Measurements from ENCODE around the gene HOXB3.

HOXB3 gene

DNA sequence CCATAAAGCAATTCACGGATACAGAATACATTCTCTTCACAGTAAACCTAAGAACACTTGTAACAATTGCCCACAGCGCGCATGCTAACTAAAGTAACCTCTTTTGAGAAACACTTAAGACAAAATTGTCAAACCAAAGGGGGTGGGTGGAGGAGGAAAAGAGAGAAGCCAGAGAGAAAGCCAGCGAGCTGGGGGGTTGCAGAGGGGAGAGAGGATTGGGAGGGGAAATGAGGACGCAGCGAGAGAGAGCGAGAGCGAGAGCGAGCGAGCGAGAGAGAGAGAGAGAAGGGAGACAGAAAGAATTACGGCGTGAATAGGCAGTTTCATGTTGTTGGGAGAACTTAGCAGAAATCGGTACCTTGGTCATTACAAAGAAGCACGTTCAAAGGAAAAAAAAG, 22.4 kb upstream of the HOXB3 start:
- no peak for DNase-seq (ENCODE audit: low read depth)

GRCh38 chr17:48611681-48612455, 21.8 kb upstream of the HOXB3 start:
- DNase-seq (ENCODE audit: low read depth) = no peak

DNA sequence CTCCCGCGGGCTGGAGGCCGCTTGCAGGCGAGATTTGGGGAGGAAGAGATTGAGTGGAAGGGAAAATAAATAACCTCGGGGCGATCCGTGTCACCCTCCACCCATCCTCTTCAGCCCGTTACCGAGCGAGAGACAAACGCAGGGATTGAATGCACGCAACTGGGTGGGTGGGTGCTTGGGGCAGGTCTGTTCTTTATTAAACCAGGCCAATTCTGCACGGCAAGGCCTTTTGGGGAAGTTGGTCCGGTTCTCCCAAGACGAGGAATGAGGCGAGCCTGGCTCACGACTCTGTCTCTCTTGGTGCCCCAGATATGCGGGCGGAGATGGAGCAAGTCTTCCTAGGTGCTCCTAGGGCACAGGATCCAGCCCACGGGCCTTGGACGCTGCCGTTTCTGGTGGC, 21.2 kb upstream of the HOXB3 start:
- no peak for DNase-seq (ENCODE audit: low read depth)

- peak; percentile 51 for DNase-seq (ENCODE audit: low read depth)
Measured at GRCh38 chr17:48610282-48611211, 20.5 kb upstream of the HOXB3 start, which contains the start of gene HOXB7. Gene HOXB7, minus strand, starts transcription at chr17:48611017. Its CDS starts 99 bp downstream, at chr17:48610918.

DNA sequence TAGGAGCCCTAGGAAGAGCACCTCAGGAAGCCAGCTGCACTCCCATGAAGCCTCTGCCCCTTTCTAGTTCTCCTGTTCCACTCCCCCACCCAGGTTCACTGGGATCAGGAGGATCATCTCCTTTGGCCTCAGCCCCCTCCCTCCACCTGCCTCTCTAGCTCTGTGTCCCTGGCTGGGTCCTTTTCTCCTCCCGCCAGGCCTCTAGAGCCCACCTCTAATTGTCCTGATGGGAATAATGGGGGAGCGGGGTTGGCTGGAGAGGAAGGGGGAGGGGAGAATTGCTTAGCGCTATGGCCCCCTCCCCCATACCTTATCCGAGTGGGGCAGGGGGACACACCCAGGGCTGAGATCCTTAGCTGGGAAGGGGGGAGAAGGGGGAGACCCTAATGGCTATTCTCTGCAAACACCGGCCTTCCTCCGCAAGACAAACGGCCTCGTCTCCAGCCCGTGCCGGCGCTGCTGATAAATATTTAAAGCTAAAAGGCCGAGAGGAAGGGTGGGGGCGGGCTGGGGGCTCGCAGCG, 19.8 kb upstream of the HOXB3 start:
- no peak for DNase-seq (ENCODE audit: low read depth)

DNA sequence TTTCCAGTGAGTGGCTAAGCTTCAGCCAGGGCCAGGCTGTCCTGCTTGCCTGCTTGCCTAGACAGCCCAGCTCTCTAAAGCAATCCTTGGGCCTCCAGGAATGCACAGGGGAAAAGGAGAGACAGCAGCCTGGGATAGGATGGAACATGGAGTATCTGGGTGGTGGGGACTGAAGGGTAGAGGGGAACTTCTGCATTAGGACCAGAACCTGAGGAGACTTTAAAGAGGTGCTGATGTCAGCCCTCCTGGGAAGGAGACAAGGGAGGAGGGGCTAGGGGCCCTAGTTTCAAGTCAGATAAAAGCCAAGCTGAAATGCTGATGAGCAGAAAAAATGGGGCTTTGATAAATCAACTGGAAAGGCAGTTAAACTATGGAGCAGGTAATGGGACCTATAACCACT, 19.0 kb upstream of the HOXB3 start:
- no peak for DNase-seq (ENCODE audit: low read depth)

GRCh38 chr17:48608494-48608834, 18.4 kb upstream of the HOXB3 start:
- no peak for DNase-seq (ENCODE audit: low read depth)

- no peak for DNase-seq (ENCODE audit: low read depth)
Measured at GRCh38 chr17:48606892-48607614, 17.0 kb upstream of the HOXB3 start.

- no peak for DNase-seq (ENCODE audit: low read depth)
Measured at GRCh38 chr17:48605991-48606891, 16.2 kb upstream of the HOXB3 start.

DNA sequence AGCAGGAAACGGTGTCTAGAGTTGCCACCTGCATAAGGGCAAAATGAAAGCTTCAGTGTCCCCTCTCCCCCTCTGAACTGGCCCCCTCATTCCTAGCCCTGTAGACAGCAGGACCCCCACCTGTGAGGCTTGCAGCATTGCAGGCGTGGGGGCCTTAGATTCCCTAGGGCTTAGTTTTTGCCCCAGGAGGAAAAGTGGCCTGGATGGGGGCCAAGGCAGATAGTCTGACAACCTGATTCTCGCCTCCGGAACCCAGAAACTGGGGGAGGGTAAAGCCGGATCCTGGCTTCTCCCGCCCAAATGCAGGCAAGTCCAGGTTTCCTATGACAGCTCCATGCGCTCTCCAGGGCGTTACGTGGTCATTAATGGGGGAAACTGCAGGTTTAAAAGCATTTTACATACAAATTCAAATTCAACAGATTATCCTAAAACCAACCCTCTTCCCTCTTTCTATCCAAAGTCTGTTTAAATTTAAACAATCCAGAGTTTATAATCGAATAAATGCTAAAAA, 15.4 kb upstream of the HOXB3 start:
- DNase-seq (ENCODE audit: low read depth) = no peak

DNA sequence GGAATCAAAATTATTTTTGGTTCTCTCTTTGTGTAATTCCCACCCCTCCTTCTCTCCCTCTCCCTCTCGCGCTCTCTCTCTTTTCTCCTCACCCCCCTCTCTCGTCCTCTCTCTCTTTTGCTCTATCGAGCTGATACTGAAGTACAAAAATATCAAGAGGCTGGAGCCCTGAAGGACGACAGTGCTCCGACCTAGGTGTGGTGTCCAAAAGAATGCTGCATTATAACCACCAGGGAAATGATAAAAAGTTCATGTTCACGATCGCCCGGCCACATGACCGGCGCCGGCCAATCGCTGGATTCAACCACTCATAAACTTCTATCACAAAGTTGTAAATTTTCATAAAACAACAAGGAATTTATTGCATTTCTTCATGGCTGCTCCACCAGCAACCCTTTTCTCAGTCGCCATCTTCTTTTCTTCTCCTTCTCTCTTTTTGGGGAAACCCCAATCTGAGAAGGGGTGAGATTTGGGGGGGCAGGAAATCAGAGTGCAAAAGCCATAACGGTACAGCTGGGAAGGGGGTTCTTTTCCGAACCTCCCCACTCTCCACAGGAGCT, 14.8 kb upstream of the HOXB3 start, which contains the start of gene HOXB6:
Gene HOXB6, minus strand, starts transcription at position 217 of the 560 bp plus-strand sequence. CDS start 6,836 bp downstream, outside the sequence.
- no peak for DNase-seq (ENCODE audit: low read depth)

GRCh38 chr17:48603959-48604769, 14.1 kb upstream of the HOXB3 start:
- no peak for DNase-seq (ENCODE audit: low read depth)

GRCh38 chr17:48601539-48602425, 11.7 kb upstream of the HOXB3 start:
- DNase-seq (ENCODE audit: low read depth) = no peak

DNA sequence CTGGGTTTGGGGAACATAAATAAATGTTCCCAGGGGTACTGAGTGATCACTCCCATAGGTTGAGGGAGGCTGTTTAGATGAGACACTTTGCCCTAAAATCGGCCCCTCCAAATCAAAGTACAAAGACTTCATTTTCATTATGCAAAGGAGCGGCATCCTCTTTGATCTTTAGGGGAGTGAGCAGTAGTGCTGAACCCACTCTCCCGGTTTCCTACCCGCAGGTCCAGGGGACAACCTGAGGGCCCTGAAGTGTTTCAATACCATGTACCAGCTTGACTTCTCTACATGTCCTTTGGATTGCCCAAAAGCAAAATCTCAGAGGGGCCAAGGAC, 11.1 kb upstream of the HOXB3 start:
- DNase-seq (ENCODE audit: low read depth) = no peak

GRCh38 chr17:48600244-48601098, 10.4 kb upstream of the HOXB3 start:
- DNase-seq (ENCODE audit: low read depth) = no peak

DNA sequence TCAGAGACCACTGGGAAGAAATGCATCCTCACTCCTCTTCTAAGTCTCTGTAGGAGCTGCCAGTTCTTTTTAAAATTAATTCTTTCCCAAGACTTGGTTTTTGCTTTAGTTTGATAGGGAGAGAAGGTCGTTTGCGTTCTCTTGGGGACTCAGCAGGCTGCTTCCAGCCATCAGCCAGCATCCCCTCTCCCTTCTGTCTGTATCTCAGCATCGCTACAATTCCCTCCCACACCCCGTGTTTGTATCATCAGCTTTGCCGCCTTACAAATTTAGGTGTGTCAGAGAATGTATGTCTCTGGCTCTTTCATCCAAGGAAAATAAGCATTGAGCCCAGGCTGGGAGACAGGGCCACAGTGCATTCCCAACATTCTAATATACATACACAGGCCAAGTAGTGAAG, 9.3 kb upstream of the HOXB3 start:
- no peak for DNase-seq (ENCODE audit: low read depth)

- DNase-seq (ENCODE audit: low read depth) = no peak
Measured at GRCh38 chr17:48598736-48599135, 8.7 kb upstream of the HOXB3 start.

Measured in activated T-cell treated with anti-CD3 and anti-CD28 coated beads for 1 hour (primary cell).